Mesendoderm (in vitro differentiated cells): ENCODE results near the gene KLHL30.

Experiments
- DNase-seq: peaks from one replicate; pipeline ENCODE4 v3.0.0; 2013
- H2AK5ac ChIP-seq: 2 replicates; pipeline ENCODE4 v1.6.1; 2013; ENCODE audit warnings: low read length, inconsistent platforms
- H2BK120ac ChIP-seq: 2 replicates; pipeline ENCODE4 v1.6.1; 2013; ENCODE audit warnings: low read depth, mild to moderate bottlenecking, low read length, moderate library complexity, mixed read lengths
- H2BK15ac ChIP-seq: replicated peaks from 2 replicates; pipeline ENCODE4 v1.6.1; 2013; ENCODE audit warnings: low read depth, mild to moderate bottlenecking, moderate library complexity
- H2BK5ac ChIP-seq: 2 replicates; pipeline ENCODE4 v1.6.1; 2013; ENCODE audit warnings: low read length, inconsistent platforms
- H3K18ac ChIP-seq: 2 replicates; pipeline ENCODE4 v1.6.1; 2013; ENCODE audit warnings: mild to moderate bottlenecking, low read length, mixed read lengths
- H3K23ac ChIP-seq: one replicate; pipeline ENCODE4 v1.6.1; 2013; ENCODE audit warnings: low read length
- H3K27ac ChIP-seq: 2 replicates; pipeline ENCODE4 v1.5.1; 2013; ENCODE audit warnings: low read depth, mild to moderate bottlenecking, inconsistent platforms, low read length, moderate library complexity
- H3K27me3 ChIP-seq: 2 replicates; pipeline ENCODE4 v1.6.1; 2013; ENCODE audit warnings: low read length, control low read depth, mild to moderate bottlenecking, inconsistent platforms; ENCODE audit not compliant: insufficient read depth, poor library complexity
- H3K36me3 ChIP-seq: 2 replicates; pipeline ENCODE4 v1.6.1; 2013; ENCODE audit warnings: low read length, inconsistent platforms; ENCODE audit not compliant: control insufficient read depth, insufficient read depth
- H3K4ac ChIP-seq: one replicate; pipeline ENCODE4 v1.6.1; 2013; ENCODE audit warnings: low read depth, mild to moderate bottlenecking, low read length, moderate library complexity
- H3K4me1 ChIP-seq: 2 replicates; pipeline ENCODE4 v1.6.1; 2013; ENCODE audit warnings: low read depth, low read length, inconsistent platforms; ENCODE audit not compliant: control insufficient read depth
- H3K4me2 ChIP-seq: 2 replicates; pipeline ENCODE4 v1.6.1; 2013; ENCODE audit warnings: low read length
- H3K4me3 ChIP-seq: 2 replicates; pipeline ENCODE4 v1.5.1; 2013; ENCODE audit warnings: mild to moderate bottlenecking, low read length
- H3K56ac ChIP-seq: one replicate; pipeline ENCODE4 v1.6.1; 2013; ENCODE audit warnings: low read length
- H3K79me1 ChIP-seq: 2 replicates; pipeline ENCODE4 v1.6.1; 2013; ENCODE audit warnings: low read length, inconsistent platforms
- H3K79me2 ChIP-seq: 2 replicates; pipeline ENCODE4 v1.6.1; 2013; ENCODE audit warnings: mild to moderate bottlenecking, low read length; ENCODE audit not compliant: control insufficient read depth, insufficient read depth
- H3K9ac ChIP-seq: 2 replicates; pipeline ENCODE4 v1.6.1; 2013; ENCODE audit warnings: low read length, inconsistent platforms
- H4K5ac ChIP-seq: one replicate; pipeline ENCODE4 v1.6.1; 2013; ENCODE audit warnings: low read length
- H4K8ac ChIP-seq: one replicate; pipeline ENCODE4 v1.6.1; 2013; ENCODE audit warnings: low read depth, mild to moderate bottlenecking, control low read depth, low read length, moderate library complexity
- WGBS: extraction: QIAGEN DNeasy Blood & Tissue Kit; methylation state at CpG from one replicate; pipeline ENCODE4 v1.1.7; 2013; ENCODE audit warnings: low lambda C conversion rate, missing lambda C conversion rate; ENCODE audit not compliant: insufficient coverage; ENCODE audit errors: extremely low coverage; 5-methylcytosine and 5-hydroxymethylcytosine counted together

The KLHL30 gene

DNA sequence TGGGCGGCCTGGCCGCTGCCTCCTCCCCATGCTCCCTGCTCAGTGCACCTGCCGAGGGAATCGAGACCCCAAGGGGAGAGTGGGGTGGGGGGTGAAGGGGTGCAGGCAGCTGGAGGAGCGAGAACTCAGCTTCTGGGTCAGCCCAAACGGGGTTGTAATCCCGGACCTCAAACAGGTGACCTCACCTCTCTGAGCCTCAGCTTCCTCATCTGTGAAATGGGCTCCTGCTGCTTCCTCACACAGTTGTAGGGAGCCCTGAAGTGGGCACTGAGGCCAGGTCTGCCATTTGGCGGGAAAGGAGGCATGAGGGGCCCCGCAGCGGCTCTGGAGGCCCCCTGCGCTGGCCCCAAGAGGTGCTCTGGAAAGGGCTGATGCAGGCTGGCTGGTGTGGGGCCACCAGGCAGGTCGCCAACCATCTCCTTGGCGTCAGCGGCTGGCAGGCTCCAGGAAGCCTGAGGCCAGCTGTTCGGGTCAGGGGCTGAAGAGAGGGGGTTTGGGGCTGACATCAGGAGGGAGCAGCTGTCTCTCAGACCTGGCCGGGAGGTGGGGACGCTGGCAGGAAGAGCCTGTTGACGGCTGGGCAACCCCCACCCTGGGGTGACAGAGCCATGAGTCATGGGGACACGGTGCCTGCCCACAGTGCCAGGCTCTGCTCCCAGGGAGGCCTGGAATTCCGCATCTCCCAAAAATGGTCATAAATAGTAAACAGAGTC, 4.9 kb downstream of the KLHL30 start:
- no peak overlapping the region for H4K5ac ChIP-seq
- no peak overlapping the region for H3K23ac ChIP-seq
- H3K79me2 ChIP-seq, result no peaks in the 10 kb centered on the region
- H3K4me3 ChIP-seq, result no peak overlapping the region
- no peak overlapping the region for H3K9ac ChIP-seq
- no peaks in the 10 kb centered on the region for H3K79me1 ChIP-seq
- H2BK15ac ChIP-seq, result no peak overlapping the region
- H3K4me1 ChIP-seq, result no peaks in the 10 kb centered on the region
- no peaks in the 10 kb centered on the region for H3K27me3 ChIP-seq
- no CpG with 5 or more reads among the region's 20 CpGs for WGBS
- DNase-seq, result no peak
- no peak overlapping the region for H2BK5ac ChIP-seq
- H3K4me2 ChIP-seq, result no peak overlapping the region
- H3K4ac ChIP-seq, result no peak overlapping the region
- no peak overlapping the region for H2AK5ac ChIP-seq
- H3K56ac ChIP-seq, result no peak overlapping the region
- H3K18ac ChIP-seq, result no peak overlapping the region
- no peak overlapping the region for H4K8ac ChIP-seq
- no peaks in the 10 kb centered on the region for H3K36me3 ChIP-seq
- no peak overlapping the region for H2BK120ac ChIP-seq
- H3K27ac ChIP-seq, result no peak overlapping the region

DNA sequence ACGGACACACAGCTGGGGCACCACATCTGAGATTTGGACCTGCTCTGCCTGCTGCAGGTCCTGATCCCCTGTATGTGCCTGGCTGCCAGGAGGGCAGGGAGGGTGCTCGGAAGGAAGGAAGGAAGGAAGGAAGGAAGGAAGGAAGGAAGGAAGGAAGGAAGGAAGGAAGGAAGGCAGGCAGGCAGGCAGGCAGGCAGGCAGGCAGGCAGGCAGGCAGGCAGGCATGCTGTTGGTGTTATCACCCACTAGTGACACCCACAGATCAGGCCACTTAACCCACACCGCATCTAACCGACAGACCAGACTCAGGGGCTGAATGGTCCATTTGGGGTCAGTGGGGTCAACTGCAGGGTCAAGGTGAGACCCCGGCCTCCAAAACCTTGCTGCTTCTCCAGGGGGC, 5.8 kb downstream of the KLHL30 start:
- H2BK120ac ChIP-seq, result no peak overlapping the region
- H3K23ac ChIP-seq, result no peak overlapping the region
- no peak overlapping the region for H3K4ac ChIP-seq
- no peaks in the 10 kb centered on the region for H3K79me1 ChIP-seq
- H3K18ac ChIP-seq, result no peak overlapping the region
- H4K8ac ChIP-seq, result no peak overlapping the region
- H3K27me3 ChIP-seq, result no peaks in the 10 kb centered on the region
- H3K4me3 ChIP-seq, result no peak overlapping the region
- no peak overlapping the region for H3K27ac ChIP-seq
- H2BK15ac ChIP-seq, result no peak overlapping the region
- H4K5ac ChIP-seq, result no peak overlapping the region
- no CpG with 5 or more reads among the region's 5 CpGs for WGBS
- no peak overlapping the region for H3K9ac ChIP-seq
- no peak overlapping the region for H2AK5ac ChIP-seq
- no peaks in the 10 kb centered on the region for H3K4me1 ChIP-seq
- H3K79me2 ChIP-seq, result no peaks in the 10 kb centered on the region
- no peak for DNase-seq
- no peak overlapping the region for H3K4me2 ChIP-seq
- H3K36me3 ChIP-seq, result no peaks in the 10 kb centered on the region
- H3K56ac ChIP-seq, result no peak overlapping the region
- H2BK5ac ChIP-seq, result no peak overlapping the region

DNA sequence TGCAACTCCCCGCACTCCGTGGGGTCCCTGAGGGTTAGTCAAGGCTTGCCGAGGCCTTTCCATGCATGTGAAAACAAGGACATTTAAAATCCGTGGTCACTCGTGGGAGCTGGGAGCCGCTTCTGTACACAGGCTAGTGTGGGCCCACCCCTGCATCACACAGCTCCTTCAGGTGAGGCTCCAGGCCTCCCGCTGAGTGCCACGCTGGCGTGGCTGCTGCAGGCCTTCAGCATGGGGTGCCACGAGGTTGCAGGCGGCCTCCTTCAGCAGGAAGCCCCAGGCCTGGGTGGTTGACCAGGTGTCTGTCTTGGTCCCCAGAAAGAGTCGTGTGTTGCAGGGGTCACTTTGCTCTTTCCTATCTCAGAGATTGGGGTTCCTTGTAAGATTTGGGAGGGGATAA, 6.6 kb downstream of the KLHL30 start:
- H3K23ac ChIP-seq, result no peak overlapping the region
- H2BK5ac ChIP-seq, result no peak overlapping the region
- H2AK5ac ChIP-seq, result no peak overlapping the region
- H3K56ac ChIP-seq, result no peak overlapping the region
- no peak overlapping the region for H3K4me3 ChIP-seq
- H3K4me2 ChIP-seq, result no peak overlapping the region
- no CpG with 5 or more reads among the region's 12 CpGs for WGBS
- H4K8ac ChIP-seq, result no peak overlapping the region
- H3K4ac ChIP-seq, result no peak overlapping the region
- no peak overlapping the region for H2BK15ac ChIP-seq
- no peaks in the 10 kb centered on the region for H3K4me1 ChIP-seq
- no peak overlapping the region for H2BK120ac ChIP-seq
- H3K18ac ChIP-seq, result no peak overlapping the region
- H3K79me1 ChIP-seq, result no peaks in the 10 kb centered on the region
- H3K9ac ChIP-seq, result no peak overlapping the region
- no peaks in the 10 kb centered on the region for H3K36me3 ChIP-seq
- H3K79me2 ChIP-seq, result no peaks in the 10 kb centered on the region
- no peak overlapping the region for H4K5ac ChIP-seq
- DNase-seq, result no peak
- no peak overlapping the region for H3K27ac ChIP-seq
- H3K27me3 ChIP-seq, result no peaks in the 10 kb centered on the region

DNA sequence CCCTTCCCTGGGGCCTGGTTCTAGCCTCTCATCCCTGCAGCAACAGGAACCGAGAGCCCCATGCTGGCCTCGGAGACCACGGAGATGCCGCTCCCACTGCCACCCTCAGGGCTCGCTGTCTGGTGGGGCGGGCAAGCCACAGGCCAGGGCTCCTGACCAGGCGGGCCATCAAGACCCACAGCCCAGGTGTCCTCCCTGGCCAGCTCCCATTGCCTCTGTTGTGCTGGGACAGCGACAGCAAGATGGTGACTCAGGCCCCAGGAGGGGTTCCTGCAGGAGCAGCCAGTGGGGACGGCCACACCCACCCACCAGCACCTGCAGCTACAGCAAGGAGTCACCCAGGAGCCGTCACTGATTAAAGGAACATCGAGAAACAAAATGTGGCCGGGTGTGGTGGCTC, 7.4 kb downstream of the KLHL30 start:
- WGBS, result no CpG with 5 or more reads among the region's 12 CpGs
- no peak overlapping the region for H3K4me3 ChIP-seq
- no peak overlapping the region for H3K4me2 ChIP-seq
- H3K79me2 ChIP-seq, result no peaks in the 10 kb centered on the region
- no peaks in the 10 kb centered on the region for H3K27me3 ChIP-seq
- no peak overlapping the region for H4K8ac ChIP-seq
- H2BK15ac ChIP-seq, result no peak overlapping the region
- no peak overlapping the region for H3K23ac ChIP-seq
- H3K4ac ChIP-seq, result no peak overlapping the region
- no peak for DNase-seq
- H3K27ac ChIP-seq, result no peak overlapping the region
- no peak overlapping the region for H3K9ac ChIP-seq
- H3K56ac ChIP-seq, result no peak overlapping the region
- no peak overlapping the region for H3K18ac ChIP-seq
- no peak overlapping the region for H4K5ac ChIP-seq
- no peaks in the 10 kb centered on the region for H3K79me1 ChIP-seq
- H2BK120ac ChIP-seq, result no peak overlapping the region
- H3K36me3 ChIP-seq, result no peaks in the 10 kb centered on the region
- no peak overlapping the region for H2BK5ac ChIP-seq
- H2AK5ac ChIP-seq, result no peak overlapping the region
- H3K4me1 ChIP-seq, result no peaks in the 10 kb centered on the region

DNA sequence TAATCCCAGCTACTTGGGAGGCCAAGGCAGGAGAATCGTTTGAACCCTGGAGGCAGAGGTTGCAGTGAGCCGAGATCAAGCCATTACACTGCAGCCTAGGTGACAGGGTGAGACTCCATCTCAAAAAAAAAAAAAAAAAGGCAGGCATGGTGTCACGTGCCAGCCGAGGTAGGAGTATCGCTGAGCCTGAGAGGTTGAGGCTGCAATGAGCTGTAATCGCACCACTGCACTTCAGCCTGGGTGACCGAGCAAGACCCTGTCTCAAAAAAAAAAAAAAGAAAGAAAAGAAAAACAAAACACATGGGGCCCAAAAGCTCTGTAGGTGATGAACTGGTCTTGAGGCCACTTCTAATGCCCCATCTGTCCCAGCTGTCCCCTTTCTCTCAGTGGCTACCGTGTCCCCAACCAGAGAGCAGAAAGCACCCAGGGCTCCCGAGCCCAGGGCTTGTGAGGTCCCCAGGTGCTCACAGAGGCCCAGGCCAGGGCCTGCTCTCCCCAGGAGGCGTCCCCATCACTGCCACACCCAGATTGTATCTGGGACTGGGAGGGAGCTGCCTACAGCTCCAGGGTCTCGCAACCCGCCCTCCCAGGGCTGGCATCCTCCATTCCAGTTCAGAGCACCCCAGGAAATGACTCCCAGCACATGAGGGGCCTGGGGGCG, 8.5 kb downstream of the KLHL30 start:
- no peak overlapping the region for H2AK5ac ChIP-seq
- H3K56ac ChIP-seq, result no peak overlapping the region
- H2BK5ac ChIP-seq, result no peak overlapping the region
- H3K4me3 ChIP-seq, result no peak overlapping the region
- H2BK120ac ChIP-seq, result no peak overlapping the region
- no peak overlapping the region for H2BK15ac ChIP-seq
- no peak overlapping the region for H3K4me2 ChIP-seq
- no peak overlapping the region for H3K9ac ChIP-seq
- H3K18ac ChIP-seq, result no peak overlapping the region
- no peak overlapping the region for H4K8ac ChIP-seq
- no peak overlapping the region for H4K5ac ChIP-seq
- no peak overlapping the region for H3K27ac ChIP-seq
- DNase-seq, result no peak
- H3K27me3 ChIP-seq, result no peaks in the 10 kb centered on the region
- no peak overlapping the region for H3K4ac ChIP-seq
- WGBS, result no CpG with 5 or more reads among the region's 13 CpGs
- no peaks in the 10 kb centered on the region for H3K79me2 ChIP-seq
- no peaks in the 10 kb centered on the region for H3K4me1 ChIP-seq
- H3K23ac ChIP-seq, result no peak overlapping the region
- no peaks in the 10 kb centered on the region for H3K36me3 ChIP-seq
- H3K79me1 ChIP-seq, result no peaks in the 10 kb centered on the region

DNA sequence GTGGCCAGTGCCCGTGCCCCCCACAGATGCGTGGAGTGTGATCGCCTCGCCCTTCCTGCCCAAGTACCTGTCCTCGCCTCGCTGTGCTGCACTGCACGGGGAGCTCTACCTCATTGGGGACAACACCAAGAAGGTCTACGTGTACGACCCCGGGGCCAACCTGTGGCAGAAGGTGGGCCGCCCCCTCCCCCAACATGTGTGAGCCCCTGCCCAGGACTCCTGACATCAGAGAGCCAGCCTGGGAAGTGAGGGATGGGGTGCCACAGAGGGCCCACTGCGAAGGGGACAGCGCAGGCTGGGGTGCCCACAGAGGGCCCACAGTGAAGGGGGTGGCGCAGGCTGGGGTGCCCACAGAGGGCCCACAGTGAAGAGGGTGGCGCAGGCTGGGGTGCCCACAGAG, 10.5 kb downstream of the KLHL30 start:
- H3K4me1 ChIP-seq, result no peaks in the 10 kb centered on the region
- no peak overlapping the region for H2BK120ac ChIP-seq
- H2AK5ac ChIP-seq, result no peak overlapping the region
- H3K4ac ChIP-seq, result no peak overlapping the region
- H3K79me1 ChIP-seq, result no peaks in the 10 kb centered on the region
- no peak overlapping the region for H3K4me2 ChIP-seq
- no peak overlapping the region for H2BK15ac ChIP-seq
- H4K8ac ChIP-seq, result no peak overlapping the region
- no peaks in the 10 kb centered on the region for H3K27me3 ChIP-seq
- no peak for DNase-seq
- no peak overlapping the region for H3K4me3 ChIP-seq
- no peak overlapping the region for H3K9ac ChIP-seq
- H3K79me2 ChIP-seq, result no peaks in the 10 kb centered on the region
- no peak overlapping the region for H4K5ac ChIP-seq
- H3K27ac ChIP-seq, result no peak overlapping the region
- WGBS, result no CpG with 5 or more reads among the region's 15 CpGs
- H2BK5ac ChIP-seq, result no peak overlapping the region
- H3K18ac ChIP-seq, result no peak overlapping the region
- H3K56ac ChIP-seq, result no peak overlapping the region
- no peaks in the 10 kb centered on the region for H3K36me3 ChIP-seq
- H3K23ac ChIP-seq, result no peak overlapping the region
